Esophagus muscularis mucosa (tissue), 4 donors: ENCODE results near the gene RAB40C. TPM values are rescaled to one million over a fixed set of nuclear protein-coding genes. Genes with fewer than 3 reads are reported as not detected.

ENCODE experiments used
- DNase-seq: peaks from one replicate; pipeline ENCODE4 v3.0.0-alpha.2; 2017; ENCODE audit errors: extremely low spot score
- H3K27ac ChIP-seq, 4 donors: fragments of 200-600 bp; sonication (generic); replicated peaks in 1 of 4; 1 replicate in 3 of 4; 2 replicates in 1 of 4; pipeline ENCODE4 v1.5.1; 2016 to 2019; ENCODE audit warnings: mild to moderate bottlenecking in 1 of 4
- H3K27me3 ChIP-seq, 4 donors: fragments of 200-600 bp; sonication (generic); one replicate each; pipeline versions ENCODE4 v1.5.1 to v1.6.0; 2016 to 2019
- H3K36me3 ChIP-seq, 4 donors: fragments of 200-600 bp; sonication (generic); one replicate each; pipeline ENCODE4 v1.5.1; 2016 to 2019
- H3K4me1 ChIP-seq, 4 donors: fragments of 200-600 bp; sonication (generic); one replicate each; pipeline ENCODE4 v1.5.1; 2016 to 2019
- H3K4me3 ChIP-seq, 4 donors: fragments of 200-600 bp; sonication (generic); 1 replicate in 2 of 4; 2 replicates in 2 of 4; pipeline ENCODE4 v1.5.1; 2016 to 2019; ENCODE audit warnings: mild to moderate bottlenecking in 4 of 4, moderate library complexity in 1 of 4
- H3K9me3 ChIP-seq, 4 donors: fragments of 200-600 bp; sonication (generic); 1 replicate in 3 of 4; 2 replicates in 1 of 4; pipeline ENCODE4 v1.5.1; 2016 to 2019
- CTCF ChIP-seq, 3 experiments: fragments of 200-600 bp in 2 of 3; fragments of 450-650 bp in 1 of 3; sonication (generic) in 2 of 3; IDR thresholded peaks; one replicate each; pipeline ENCODE4 v1.5.1; 2017 to 2019; ENCODE audit warnings: antibody characterized with exemption in 3 of 3, mild to moderate bottlenecking in 2 of 3, moderate library complexity in 1 of 3
- EP300 ChIP-seq: sonication (generic); formaldehyde crosslinking; IDR thresholded peaks from one replicate; pipeline ENCODE4 v1.6.1; 2017; ENCODE audit warnings: antibody characterized with exemption
- POLR2A ChIP-seq: fragments of 450-650 bp; IDR thresholded peaks from one replicate; pipeline ENCODE4 v1.6.1; 2017; ENCODE audit warnings: antibody characterized with exemption, moderate library complexity, mild to moderate bottlenecking, low read depth
- POLR2AphosphoS5 ChIP-seq, 2 donors: sonication (generic); formaldehyde crosslinking; IDR thresholded peaks; one replicate each; pipeline ENCODE4 v1.6.1; 2017; ENCODE audit warnings: antibody characterized with exemption in 2 of 2
- WGBS: methylation state at CpG from one replicate; pipeline ENCODE4 v1.1.5; 2018; 5-methylcytosine and 5-hydroxymethylcytosine counted together
- intact Hi-C: fragments of 100-400 bp; cut with DNase I; formaldehyde crosslinking; loops from one replicate; pipeline ENCODE4 v1.15.1; 2023
- total RNA-seq, 4 donors: library from RNA; depleted of rRNA; stranded (reverse); fragments of >200 nt; gene quantifications; one replicate each; pipeline versions ENCODE4 v1.1.0 to v1.2.1, GENCODE V29; 2016

The RAB40C gene
- total RNA-seq, 4 donors from 2014 or later: 20.8 to 25.3 (median 23.0) TPM

GRCh38 chr16:673399-673991 lies 83.6 kb downstream of the RAB40C start:
- DNase-seq: no peak
- peaks cover 0 to 5% (median 0%) of the 10 kb centered on the region in 4 donors for H3K27me3 ChIP-seq
- 90% methylated on average over 7 of the region's 18 CpGs for WGBS
- peaks cover 42 to 56% (median 50%) of the 10 kb centered on the region in 4 donors for H3K36me3 ChIP-seq
- no peak for TF ChIP-seq EP300
- TF ChIP-seq POLR2AphosphoS5 (IDR thresholded peaks at IDR 0.05): no peak
- no peak for TF ChIP-seq CTCF (IDR thresholded peaks at IDR 0.05)
- no peak for TF ChIP-seq POLR2A
- H3K9me3 ChIP-seq: no peaks in the 10 kb centered on the region
- intact Hi-C loops: no loop called here
- H3K4me1 ChIP-seq: peaks cover 19 to 42% (median 34%) of the 10 kb centered on the region in 4 donors
- no peak overlapping the region for H3K27ac ChIP-seq
- H3K4me3 ChIP-seq: no peak overlapping the region

- H3K9me3 ChIP-seq: no peaks in the 10 kb centered on the region
- TF ChIP-seq POLR2AphosphoS5 (IDR thresholded peaks at IDR 0.05) (no peak), EP300 (no peak), CTCF (IDR thresholded peaks at IDR 0.05) (no peak), POLR2A (no peak)
- H3K4me1 ChIP-seq: peaks cover 16 to 39% (median 31%) of the 10 kb centered on the region in 4 donors
- intact Hi-C loops: no loop called here
- peaks cover 0 to 5% (median 0%) of the 10 kb centered on the region in 4 donors for H3K27me3 ChIP-seq
- peaks cover 42 to 49% (median 46%) of the 10 kb centered on the region in 4 donors for H3K36me3 ChIP-seq
- DNase-seq: no peak
- peak overlapping the region in 2 of 4 donors; percentile 11 to 14 for H3K27ac ChIP-seq
- H3K4me3 ChIP-seq: no peak overlapping the region
- WGBS: 86% methylated on average over 16 of the region's 22 CpGs
Observed at GRCh38 chr16:674214-674881, 84.5 kb downstream of the RAB40C start.

GRCh38 chr16:674968-675883 lies 85.4 kb downstream of the RAB40C start, which contains the start of gene RHBDL1:
TSS of gene RHBDL1 (plus strand) at chr16:675671. CDS start at chr16:675791, 120 bp downstream.
- WGBS: 23% methylated on average over 17 of the region's 73 CpGs
- no peaks in the 10 kb centered on the region for H3K9me3 ChIP-seq
- H3K4me1 ChIP-seq: peaks cover 18 to 36% (median 31%) of the 10 kb centered on the region in 4 donors
- H3K4me3 ChIP-seq: peak within 1 kb of the TSS; percentile 47 to 60 (median 48)
- peaks cover 35 to 40% (median 38%) of the 10 kb centered on the region in 4 donors for H3K36me3 ChIP-seq
- TF ChIP-seq POLR2A (no peak), POLR2AphosphoS5 (IDR thresholded peaks at IDR 0.05) (no peak), EP300 (no peak), CTCF (IDR thresholded peaks at IDR 0.05) (no peak)
- intact Hi-C loops: no loop called here
- peak within 1 kb of the TSS; percentile 14 to 63 (median 40) for H3K27ac ChIP-seq
- H3K27me3 ChIP-seq: peaks cover 0 to 5% (median 0%) of the 10 kb centered on the region in 4 donors
- no peak for DNase-seq

GRCh38 chr16:675884-676564 lies 86.2 kb downstream of the RAB40C start:
- peak overlapping the region in 3 of 4 donors; percentile 30 to 63 (median 49) for H3K27ac ChIP-seq
- intact Hi-C loops: no loop called here
- no peak for DNase-seq
- no peak for TF ChIP-seq POLR2AphosphoS5 (IDR thresholded peaks at IDR 0.05)
- no peak for TF ChIP-seq POLR2A
- TF ChIP-seq CTCF (IDR thresholded peaks at IDR 0.05): no peak
- TF ChIP-seq EP300: no peak
- peaks cover 0 to 5% (median 0%) of the 10 kb centered on the region in 4 donors for H3K27me3 ChIP-seq
- H3K4me3 ChIP-seq: peak overlapping the region; percentile 47 to 60 (median 48)
- WGBS: 23% methylated on average over 4 of the region's 25 CpGs
- peaks cover 22 to 43% (median 34%) of the 10 kb centered on the region in 4 donors for H3K4me1 ChIP-seq
- H3K36me3 ChIP-seq: peaks cover 27 to 32% (median 30%) of the 10 kb centered on the region in 4 donors
- no peaks in the 10 kb centered on the region for H3K9me3 ChIP-seq
